ENCODE measurements around the gene TNNI3. TPM values are rescaled to one million over a fixed set of nuclear protein-coding genes. Genes with fewer than 3 reads are reported as not detected.
"Not testable (repeated sequence)": the region's sequence is repeated elsewhere in the genome, so short reads cannot be mapped to it uniquely, and the experiment has no call there.

The TNNI3 gene
- total RNA-seq, 1 donor from 2014 or later, result not detected

DNA sequence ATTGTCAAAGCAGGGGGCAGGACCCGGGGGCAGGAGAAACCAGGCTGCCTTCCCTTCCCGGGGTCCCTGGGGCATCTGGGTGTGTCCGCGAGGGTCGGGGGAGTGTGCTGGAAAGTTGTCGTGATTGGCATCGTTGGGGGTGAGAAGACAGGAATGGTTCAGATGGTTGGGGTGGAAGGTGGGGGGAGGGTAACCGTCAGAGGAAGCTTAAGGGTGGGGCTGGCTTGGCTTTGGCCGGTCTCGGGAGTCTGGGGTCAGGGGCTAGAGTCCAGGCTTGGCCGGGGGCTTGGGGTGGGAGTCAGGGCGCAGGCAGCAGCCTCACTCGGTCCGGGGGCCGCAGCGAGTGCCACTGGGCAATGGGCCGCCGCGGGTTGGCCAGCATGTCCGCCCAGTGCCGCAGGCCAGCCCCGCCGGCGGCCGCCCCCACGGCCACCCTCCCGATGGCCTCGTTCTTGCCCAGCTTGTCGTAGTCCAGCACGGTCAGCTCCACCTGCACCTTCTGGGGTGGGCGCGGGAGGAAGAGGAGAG, 15.7 kb upstream of the TNNI3 start:
- DNase-seq (no peak), ATAC-seq (ENCODE audit: low read depth) (no peak)
- Mint-ChIP-seq H3K4me1 (peaks cover 13% of the 10 kb centered on the region), H3K36me3 (ENCODE audit: low read depth) (no peaks in the 10 kb centered on the region), H3K27me3 (peaks cover 69% of the 10 kb centered on the region), H3K9me3 (no peaks in the 10 kb centered on the region), H3K27ac (no peak overlapping the region), H3K4me3 (peak overlapping the region; percentile 70)
- POLR2A ChIA-PET, result interaction anchor here (0.7 kb wide), 1 partner anchor 86 kb away, joined by 3 read pairs; no protein-coding TSS in a partner anchor
- TF ChIP-seq, protein P1, sequence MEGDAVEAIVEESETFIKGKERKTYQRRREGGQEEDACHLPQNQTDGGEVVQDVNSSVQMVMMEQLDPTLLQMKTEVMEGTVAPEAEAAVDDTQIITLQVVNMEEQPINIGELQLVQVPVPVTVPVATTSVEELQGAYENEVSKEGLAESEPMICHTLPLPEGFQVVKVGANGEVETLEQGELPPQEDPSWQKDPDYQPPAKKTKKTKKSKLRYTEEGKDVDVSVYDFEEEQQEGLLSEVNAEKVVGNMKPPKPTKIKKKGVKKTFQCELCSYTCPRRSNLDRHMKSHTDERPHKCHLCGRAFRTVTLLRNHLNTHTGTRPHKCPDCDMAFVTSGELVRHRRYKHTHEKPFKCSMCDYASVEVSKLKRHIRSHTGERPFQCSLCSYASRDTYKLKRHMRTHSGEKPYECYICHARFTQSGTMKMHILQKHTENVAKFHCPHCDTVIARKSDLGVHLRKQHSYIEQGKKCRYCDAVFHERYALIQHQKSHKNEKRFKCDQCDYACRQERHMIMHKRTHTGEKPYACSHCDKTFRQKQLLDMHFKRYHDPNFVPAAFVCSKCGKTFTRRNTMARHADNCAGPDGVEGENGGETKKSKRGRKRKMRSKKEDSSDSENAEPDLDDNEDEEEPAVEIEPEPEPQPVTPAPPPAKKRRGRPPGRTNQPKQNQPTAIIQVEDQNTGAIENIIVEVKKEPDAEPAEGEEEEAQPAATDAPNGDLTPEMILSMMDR (IDR thresholded peaks at IDR 0.05), result no peak
- intact Hi-C loops (cut with micrococcal nuclease), result no loop called here
- CTCF ChIA-PET, result no interaction called here

DNA sequence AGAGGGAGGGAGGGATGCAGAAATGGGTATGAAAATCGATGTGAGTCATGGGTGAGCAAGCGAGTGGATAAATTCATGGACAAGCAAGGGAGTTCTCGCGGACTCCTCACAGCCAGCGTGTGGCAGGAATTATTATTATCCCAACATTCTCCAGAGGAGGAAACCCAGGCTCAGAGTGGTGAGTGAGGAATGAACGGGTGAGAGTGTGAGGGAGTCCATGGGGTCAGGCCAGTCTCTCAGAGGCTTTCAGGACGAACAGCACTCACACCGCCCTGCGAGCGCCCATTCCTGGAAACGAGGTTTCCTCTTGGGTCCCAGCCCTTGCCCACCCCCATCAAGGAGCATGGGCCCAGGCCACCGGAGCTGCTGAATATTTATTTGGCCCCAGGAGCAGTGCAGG, 15.2 kb upstream of the TNNI3 start:
- intact Hi-C loops (cut with micrococcal nuclease), result no loop called here
- POLR2A ChIA-PET, result no interaction called here
- TF ChIP-seq, protein P1 (IDR thresholded peaks at IDR 0.05), result no peak
- H3K36me3 Mint-ChIP-seq (ENCODE audit: low read depth), result no peaks in the 10 kb centered on the region
- H3K27me3 Mint-ChIP-seq, result peaks cover 66% of the 10 kb centered on the region
- H3K4me3 Mint-ChIP-seq, result peak overlapping the region; percentile 70
- DNase-seq (no peak), ATAC-seq (ENCODE audit: low read depth) (no peak)
- CTCF ChIA-PET, result no interaction called here
- H3K27ac Mint-ChIP-seq, result no peak overlapping the region
- no peaks in the 10 kb centered on the region for H3K9me3 Mint-ChIP-seq
- peaks cover 11% of the 10 kb centered on the region for H3K4me1 Mint-ChIP-seq

DNA sequence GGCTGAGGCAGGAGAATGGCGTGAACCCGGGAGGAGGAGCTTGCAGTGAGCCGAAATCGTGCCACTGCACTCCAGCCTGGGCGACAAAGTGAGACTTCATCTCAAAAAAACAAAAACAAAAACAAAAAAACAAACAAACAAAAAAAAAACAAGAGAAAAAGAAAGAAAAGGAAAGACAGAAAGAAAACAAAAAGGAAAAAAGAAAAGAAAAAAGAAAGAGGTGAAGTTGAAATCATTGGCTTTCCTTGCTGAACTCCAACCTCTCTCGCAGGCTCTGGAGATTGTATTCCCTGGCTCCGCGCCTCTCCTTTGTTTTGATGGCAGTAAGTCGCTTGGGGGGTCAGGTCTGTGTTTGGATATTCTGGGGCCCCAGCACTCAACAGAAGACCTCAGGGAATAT, 14.8 kb upstream of the TNNI3 start:
- peaks cover 70% of the 10 kb centered on the region for H3K27me3 Mint-ChIP-seq
- H3K27ac Mint-ChIP-seq; H3K9me3 Mint-ChIP-seq; intact Hi-C loops (cut with micrococcal nuclease); H3K36me3 Mint-ChIP-seq (ENCODE audit: low read depth); H3K4me3 Mint-ChIP-seq; DNase-seq; ATAC-seq (ENCODE audit: low read depth); POLR2A ChIA-PET; CTCF ChIA-PET: not testable (repeated sequence)
- H3K4me1 Mint-ChIP-seq, result peaks cover 11% of the 10 kb centered on the region

DNA sequence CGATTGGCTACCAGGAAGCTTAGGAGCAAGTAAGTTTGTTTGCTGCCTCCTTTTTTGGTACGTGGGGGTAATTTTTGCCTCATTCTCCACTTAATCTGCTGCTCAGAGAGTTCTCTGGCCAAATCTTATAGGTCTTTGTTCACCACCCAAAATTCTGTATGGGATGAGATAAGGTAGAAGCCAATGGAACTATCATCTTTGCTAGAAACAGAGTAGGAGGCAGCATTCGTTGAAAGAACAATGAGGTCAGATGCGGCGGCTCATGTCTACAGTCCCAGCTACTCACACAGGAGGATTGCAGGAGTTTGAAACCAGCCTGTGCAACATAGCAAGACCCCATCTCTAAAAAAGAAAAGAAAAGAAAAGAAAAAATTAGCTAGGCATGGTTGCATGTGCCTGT, 13.9 kb upstream of the TNNI3 start:
- ChIA-PET CTCF (no interaction called here), POLR2A (no interaction called here)
- DNase-seq, result no peak
- intact Hi-C loops (cut with micrococcal nuclease), result no loop called here
- Mint-ChIP-seq H3K4me1 (peaks cover 18% of the 10 kb centered on the region), H3K9me3 (peaks cover 3% of the 10 kb centered on the region), H3K27ac (no peak overlapping the region), H3K27me3 (peaks cover 69% of the 10 kb centered on the region), H3K4me3 (no peak overlapping the region), H3K36me3 (ENCODE audit: low read depth) (no peaks in the 10 kb centered on the region)
- no peak for ATAC-seq (ENCODE audit: low read depth)
- TF ChIP-seq, protein P1 (IDR thresholded peaks at IDR 0.05), result no peak

DNA sequence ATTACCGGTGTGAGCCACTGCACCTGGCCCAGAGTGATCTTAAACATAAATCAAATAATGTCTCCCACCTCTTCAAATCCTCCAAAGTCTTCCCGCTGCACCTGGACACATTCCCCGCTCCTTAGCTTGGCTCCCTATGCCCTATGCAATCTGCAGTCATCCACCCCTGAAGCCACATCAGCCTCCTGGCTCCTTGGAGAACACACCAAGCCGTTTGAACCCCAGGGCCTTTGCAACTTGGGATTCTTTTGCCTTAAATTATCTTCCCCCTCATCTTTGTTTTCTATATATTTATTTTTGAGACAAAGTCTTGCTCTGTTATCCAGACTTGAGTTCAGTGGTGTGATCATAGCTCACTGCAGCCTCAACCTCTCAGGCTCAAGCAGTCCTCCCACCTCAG, 11.6 kb upstream of the TNNI3 start:
- Mint-ChIP-seq H3K36me3 (ENCODE audit: low read depth) (no peaks in the 10 kb centered on the region), H3K27ac (no peak overlapping the region), H3K4me1 (peaks cover 19% of the 10 kb centered on the region), H3K27me3 (peaks cover 60% of the 10 kb centered on the region), H3K9me3 (peaks cover 3% of the 10 kb centered on the region), H3K4me3 (no peak overlapping the region)
- ATAC-seq (ENCODE audit: low read depth) (no peak), DNase-seq (no peak)
- TF ChIP-seq, protein P1 (IDR thresholded peaks at IDR 0.05), result no peak
- intact Hi-C loops (cut with micrococcal nuclease), result no loop called here
- CTCF ChIA-PET, result no interaction called here
- POLR2A ChIA-PET, result no interaction called here
